ENCODE data around the gene UGGT2. TPM values are rescaled to one million over a fixed set of nuclear protein-coding genes. Genes with fewer than 3 reads are reported as not detected.

The UGGT2 gene
- total and polyA plus RNA-seq, 2 of the 13 experiments (the other 11 are each of a cell fraction or from before 2014, with no cell fraction given): 13.2 to 27.1 TPM

GRCh38 chr13:95893861-95894260 is 159.3 kb downstream of the UGGT2 start:
- ChIA-PET CTCF (ENCODE audit: low intra/inter-chr PET ratio, low total read pairs) (no interaction called here), POLR2A (no interaction called here)
- no peaks in the 10 kb centered on the region for H3K79me2 ChIP-seq (ENCODE audit: insufficient read depth, low read length)
- BruUV-seq (replicated peaks): no TSS peak
- no peaks in the 10 kb centered on the region for H3K4me1 ChIP-seq (ENCODE audit: insufficient read depth, low read length)
- no peak for DNase-seq (ENCODE audit: low spot score)
- no peak; the same call in 2 of the 3 replicates for ATAC-seq
- no peak for FAIRE-seq
- intact Hi-C loops (cut with micrococcal nuclease; ENCODE audit: unreplicated experiment) (no loop called here), in situ Hi-C loops (cut with HindIII; ENCODE audit: extremely low pct_ligation_motif_present, low pct_unique_long_range_greater_than_20kb) (no loop called here)
- H3K36me3 ChIP-seq (replicated peaks in 1 of 2; ENCODE audit: control insufficient read depth in 1 of 2, insufficient read depth in 2 of 2, low read length in 2 of 2): 0 out of 5 replicates have a peak, but pooled peaks cover 0 to 4% of the 10 kb centered on the region in 2 experiments
- H2AFZ ChIP-seq (ENCODE audit: low read length): no peak overlapping the region
- H3K4me3 ChIP-seq (replicated peaks in 1 of 3; ENCODE audit: insufficient read depth in 1 of 3, low read depth in 2 of 3, low read length in 3 of 3): no peak overlapping the region
- H3K9me3 ChIP-seq (ENCODE audit: low read length): no peaks in the 10 kb centered on the region
- H3K27me3 ChIP-seq (ENCODE audit: control insufficient read depth in 1 of 2, insufficient read depth in 2 of 2, low read length in 2 of 2): no peaks in the 10 kb centered on the region
- no peaks in the 10 kb centered on the region for H4K20me1 ChIP-seq (ENCODE audit: insufficient read depth, low read length)
- H3K27ac ChIP-seq (ENCODE audit: extremely low read length, insufficient read depth, low read length): no peak overlapping the region
- 86% methylated on average over 5 of the region's 5 CpGs for WGBS (ENCODE audit: low lambda C conversion rate)
- no peak overlapping the region for H3K9ac ChIP-seq (ENCODE audit: insufficient read depth, low read depth, low read length)
- no peak overlapping the region for H3K4me2 ChIP-seq (ENCODE audit: low read depth, low read length)
- TF ChIP-seq ZNF629 (CRISPR knock-in tag; conservative IDR thresholded peaks at IDR 0.05): no peak
- no peak for TF ChIP-seq POLR2G (IDR thresholded peaks at IDR 0.05; ENCODE audit: low read depth, low read length)
- no peak for TF ChIP-seq ZNF329 (CRISPR knock-in tag; IDR thresholded peaks at IDR 0.05; ENCODE audit: low read depth)
- no peak for TF ChIP-seq PAX8 (CRISPR knock-in tag; IDR thresholded peaks at IDR 0.05; ENCODE audit: borderline replicate concordance)
- TF ChIP-seq ZMYM3 (CRISPR knock-in tag; IDR thresholded peaks at IDR 0.05): no peak
- no peak for TF ChIP-seq ZNF230 (CRISPR knock-in tag; IDR thresholded peaks at IDR 0.05)
- TF ChIP-seq ZNF674 (CRISPR knock-in tag; IDR thresholded peaks at IDR 0.05; ENCODE audit: low read depth): no peak
- no peak for TF ChIP-seq SRSF1 (optimal IDR thresholded peaks at IDR 0.05; ENCODE audit: low read depth, low read length)
- TF ChIP-seq POGK (CRISPR knock-in tag; conservative IDR thresholded peaks at IDR 0.05): no peak
- no peak for TF ChIP-seq KIAA2018 (CRISPR knock-in tag; IDR thresholded peaks at IDR 0.05; ENCODE audit: borderline replicate concordance)
- TF ChIP-seq ZNF672 (CRISPR knock-in tag; IDR thresholded peaks at IDR 0.05): no peak
- no peak for TF ChIP-seq ZNF720 (CRISPR knock-in tag; IDR thresholded peaks at IDR 0.05)
- TF ChIP-seq ZNF550 (CRISPR knock-in tag; IDR thresholded peaks at IDR 0.05; ENCODE audit: borderline replicate concordance): no peak
- TF ChIP-seq ZBTB3 (CRISPR knock-in tag; IDR thresholded peaks at IDR 0.05; ENCODE audit: borderline replicate concordance, low read depth): no peak
- TF ChIP-seq FIP1L1 (IDR thresholded peaks at IDR 0.05; ENCODE audit: borderline replicate concordance, insufficient read depth, low read depth, low read length): no peak
- no peak for TF ChIP-seq NCOR1 (IDR thresholded peaks at IDR 0.05; ENCODE audit: borderline replicate concordance, low read length)
